ENCODE results near the gene TTYH2.
"Not testable (repeated sequence)": the region's sequence is repeated elsewhere in the genome, so short reads cannot be mapped to it uniquely, and the experiment has no call there.

The TTYH2 gene

DNA sequence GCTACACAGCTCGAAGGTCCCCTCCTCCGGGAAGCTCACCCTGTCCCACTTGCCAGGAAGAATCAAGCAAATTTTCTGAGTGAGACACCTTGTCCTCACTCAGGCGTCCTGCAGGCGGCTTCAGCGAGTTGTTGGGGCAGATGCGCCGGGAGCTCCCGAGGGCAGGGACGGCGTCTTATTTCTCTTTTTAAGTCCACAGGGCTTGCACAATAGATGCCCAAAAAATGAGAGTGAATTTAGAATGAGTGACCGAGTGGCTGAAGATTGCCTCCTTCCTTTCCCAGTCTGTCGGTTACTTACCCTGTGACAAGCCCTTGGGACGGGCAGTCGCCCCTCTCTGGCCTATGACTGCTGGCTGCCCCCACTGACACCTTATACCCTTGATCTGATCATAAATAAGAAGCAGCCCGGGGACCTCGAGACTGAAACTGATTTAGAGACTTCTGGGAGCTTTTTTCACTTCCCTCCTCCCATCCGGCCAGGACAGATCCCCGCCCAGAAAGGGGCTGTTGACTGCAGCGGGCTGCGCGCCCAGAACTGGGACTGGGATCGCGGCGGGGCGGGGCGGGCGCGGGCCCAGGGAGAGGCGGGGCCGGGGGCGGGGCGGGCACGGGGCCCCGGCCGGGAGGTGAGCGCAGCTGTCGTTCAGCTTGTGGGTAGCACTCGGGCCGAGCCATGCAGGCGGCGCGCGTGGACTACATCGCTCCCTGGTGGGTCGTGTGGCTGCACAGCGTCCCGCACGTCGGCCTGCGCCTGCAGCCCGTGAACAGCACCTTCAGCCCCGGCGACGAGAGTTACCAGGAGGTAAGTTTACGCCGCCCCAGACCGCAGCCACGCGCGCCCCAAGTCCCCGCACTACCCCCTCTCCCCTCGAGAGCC is at the start of gene TTYH2:
Gene TTYH2 (plus strand): TSS at position 659 of the 879 bp plus-strand sequence. CDS start 17 bp downstream, at position 676.
- DNase-seq = peak; percentile 75

GRCh38 chr17:74163836-74164235 is 49.5 kb upstream of the TTYH2 start:
- no peak for DNase-seq

DNA sequence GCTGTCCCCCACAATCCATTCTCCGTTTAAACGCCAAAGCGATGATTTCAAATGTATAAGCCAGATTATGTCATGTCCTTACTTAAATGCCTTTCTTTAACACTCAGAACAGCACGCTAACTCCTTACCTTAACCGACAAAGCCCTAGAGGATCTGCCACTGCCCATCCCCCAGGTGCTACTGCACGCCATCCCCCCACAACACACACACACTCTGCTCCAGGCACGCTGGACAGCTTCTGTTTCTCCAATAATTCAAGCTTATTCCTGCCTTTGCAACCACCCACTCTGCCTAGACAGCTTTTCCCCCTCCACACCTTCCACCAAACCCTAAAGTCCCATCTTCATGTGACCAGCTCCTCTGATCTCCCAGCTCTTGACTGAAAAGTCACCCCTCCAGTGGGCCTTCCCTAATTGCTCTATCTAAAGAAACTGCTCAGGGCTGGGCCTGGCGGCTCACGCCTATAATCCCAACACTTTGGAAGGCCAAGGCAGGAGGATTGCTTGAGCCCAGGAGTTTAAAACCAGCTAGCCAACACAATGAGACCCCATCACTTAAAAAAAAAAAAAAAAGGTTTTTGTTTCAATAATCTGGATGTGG is 48.8 kb upstream of the TTYH2 start:
- no peak for DNase-seq

DNA sequence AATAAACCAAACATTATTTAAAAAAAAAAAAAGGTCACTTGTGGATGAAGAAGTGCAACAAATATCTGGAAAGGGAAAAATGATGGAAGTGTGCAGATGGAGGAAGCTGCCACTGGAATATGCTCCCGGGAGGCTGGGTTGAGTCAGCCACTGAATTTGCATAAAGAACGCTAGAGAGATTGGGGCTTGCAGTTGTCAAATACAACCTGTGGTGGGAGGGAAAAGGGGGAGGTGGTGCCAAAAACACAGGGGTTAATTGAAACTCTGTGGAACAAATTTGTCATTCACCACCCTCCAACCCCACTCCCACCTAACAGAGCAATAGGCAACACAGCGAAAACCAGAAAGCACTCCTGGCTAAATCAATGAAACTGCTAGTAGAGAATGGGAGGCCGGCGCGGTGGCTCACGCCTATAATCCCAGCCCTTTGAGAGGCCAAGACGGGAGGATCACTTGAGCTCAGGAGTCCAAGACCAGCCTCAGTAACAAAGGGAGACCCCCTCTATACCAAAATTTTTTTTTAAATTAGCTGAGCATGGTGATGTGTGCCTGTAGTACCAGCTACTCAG is 47.5 kb upstream of the TTYH2 start:
- no peak for DNase-seq

GRCh38 chr17:74170924-74171323 is 42.4 kb upstream of the TTYH2 start:
- no peak for DNase-seq

DNA sequence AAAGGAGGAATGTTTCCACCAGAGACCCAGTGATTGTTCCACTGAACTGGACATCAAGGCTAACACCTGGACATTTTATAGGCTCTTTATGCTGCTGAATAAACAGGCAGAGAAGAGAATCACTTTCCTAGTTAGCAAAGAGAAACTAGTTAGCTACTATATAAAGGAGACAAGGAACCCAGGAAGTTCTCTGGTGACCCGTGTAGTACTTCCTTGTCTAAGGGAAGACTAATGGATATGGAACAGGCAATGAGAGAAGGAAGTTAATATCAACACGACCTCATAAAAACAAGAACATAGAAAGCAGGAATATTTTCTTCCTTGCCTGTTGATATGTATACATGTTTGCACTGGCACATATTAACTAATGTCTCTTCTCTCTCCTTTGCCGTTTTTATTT is 40.7 kb upstream of the TTYH2 start:
- DNase-seq = no peak

GRCh38 chr17:74176546-74177001 is 36.8 kb upstream of the TTYH2 start:
- DNase-seq = peak; percentile 22

- DNase-seq = no peak
These were observed 36.3 kb upstream of the TTYH2 start for GRCh38 chr17:74177018-74177450.

DNA sequence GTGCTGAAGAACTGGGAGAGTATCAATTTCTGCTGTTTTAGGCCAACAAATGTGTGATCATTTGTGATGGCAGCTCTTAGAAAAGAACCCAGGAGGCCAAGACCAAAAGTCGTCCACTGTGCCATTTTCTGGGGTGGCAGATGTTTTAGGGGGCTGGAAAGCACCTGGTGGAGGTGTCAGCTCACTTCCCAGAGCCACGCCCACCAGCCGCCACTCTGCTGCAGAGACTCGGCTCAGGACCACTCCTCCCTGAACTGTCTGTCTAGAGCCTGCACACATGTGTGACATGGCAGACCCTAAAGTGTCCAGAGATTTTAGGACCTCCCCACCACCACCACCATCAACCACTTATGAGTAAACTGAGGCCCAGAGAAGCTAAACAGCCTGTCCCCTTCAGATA is 33.8 kb upstream of the TTYH2 start:
- no peak for DNase-seq

DNA sequence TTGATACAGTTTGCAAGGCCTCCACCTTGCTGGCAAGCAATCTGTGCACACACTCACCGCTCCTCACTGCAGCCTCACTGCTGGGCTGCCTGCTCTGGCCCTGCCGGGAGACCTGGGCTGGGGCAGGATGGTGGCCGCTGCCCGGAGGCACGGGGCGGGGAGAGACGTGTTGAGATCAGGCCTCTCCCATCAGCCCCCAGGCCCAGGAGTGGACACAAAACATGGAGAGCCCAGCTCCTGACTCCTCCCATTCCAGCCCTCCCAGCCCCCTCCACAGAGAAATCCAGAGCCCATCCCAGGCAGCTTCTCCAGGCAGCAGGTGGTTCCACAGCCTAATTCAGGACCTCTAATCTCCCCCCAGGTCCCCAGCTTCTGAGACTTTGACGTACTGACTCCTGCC is 33.0 kb upstream of the TTYH2 start:
- DNase-seq = no peak

- no peak for DNase-seq
These were observed 32.0 kb upstream of the TTYH2 start for GRCh38 chr17:74181341-74181740.

- no peak for DNase-seq
These were observed 31.2 kb upstream of the TTYH2 start for GRCh38 chr17:74182041-74182723.

- no peak for DNase-seq
These were observed 30.0 kb upstream of the TTYH2 start for GRCh38 chr17:74183411-74183810.

- no peak for DNase-seq
These were observed 27.7 kb upstream of the TTYH2 start for GRCh38 chr17:74185571-74186185.

DNA sequence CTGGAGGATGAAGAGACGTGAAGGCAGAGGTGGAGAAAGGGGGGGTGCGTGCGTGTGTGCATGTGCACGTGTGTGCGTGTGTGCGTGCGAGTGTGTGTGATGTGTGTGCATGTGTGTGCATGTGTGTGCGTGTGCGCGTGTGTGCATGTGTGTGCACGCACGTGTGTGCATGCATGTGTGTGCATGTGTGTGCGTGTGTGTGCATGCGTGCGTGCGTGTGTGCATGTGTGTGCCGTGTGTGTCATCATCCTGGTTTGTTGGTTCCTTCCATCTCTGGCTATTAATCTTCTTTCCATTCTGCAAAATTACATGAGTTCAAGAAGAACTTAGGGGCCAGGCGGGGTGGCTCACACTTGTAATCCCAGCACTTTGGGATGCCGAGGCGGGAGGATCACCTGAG is 26.9 kb upstream of the TTYH2 start:
- no peak for DNase-seq

DNA sequence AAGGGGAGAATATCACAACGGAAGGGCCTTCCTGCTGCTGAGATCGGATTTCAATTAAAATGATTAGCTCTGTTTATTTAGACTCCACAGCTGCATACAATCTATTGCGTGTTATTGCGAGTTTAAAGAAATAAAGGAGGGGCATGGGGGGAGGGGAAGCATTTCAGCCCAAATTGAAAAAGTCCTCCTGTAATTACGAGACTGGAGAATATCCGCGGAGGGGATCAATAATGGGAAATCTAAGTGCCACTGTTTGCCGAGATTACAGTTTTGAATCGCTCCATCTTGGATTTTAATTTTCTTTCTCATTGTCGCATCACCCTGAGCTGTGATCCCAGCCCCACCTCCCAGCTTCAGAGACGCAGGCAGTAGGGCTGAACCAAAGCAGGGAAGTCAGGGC is 25.6 kb upstream of the TTYH2 start:
- no peak for DNase-seq

DNA sequence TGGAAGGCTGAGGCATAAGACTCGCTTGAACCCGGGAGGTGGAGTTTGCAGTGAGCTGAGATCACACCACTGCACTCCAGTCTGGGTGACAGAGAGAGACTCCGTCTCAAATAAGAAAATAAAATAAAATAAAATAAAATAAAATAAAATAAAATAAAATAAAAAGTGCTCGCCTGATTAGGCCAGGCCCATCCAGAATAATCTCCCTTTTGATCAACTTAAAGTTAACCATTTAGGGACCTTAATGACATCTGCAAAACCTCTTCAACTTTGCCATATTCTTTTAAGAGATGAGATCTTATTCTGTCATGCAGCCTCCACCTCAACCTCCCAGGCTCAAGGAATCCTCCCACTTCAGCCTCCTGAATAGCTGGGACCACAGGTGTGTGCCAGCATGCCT is 24.7 kb upstream of the TTYH2 start:
- DNase-seq = not testable (repeated sequence)

DNA sequence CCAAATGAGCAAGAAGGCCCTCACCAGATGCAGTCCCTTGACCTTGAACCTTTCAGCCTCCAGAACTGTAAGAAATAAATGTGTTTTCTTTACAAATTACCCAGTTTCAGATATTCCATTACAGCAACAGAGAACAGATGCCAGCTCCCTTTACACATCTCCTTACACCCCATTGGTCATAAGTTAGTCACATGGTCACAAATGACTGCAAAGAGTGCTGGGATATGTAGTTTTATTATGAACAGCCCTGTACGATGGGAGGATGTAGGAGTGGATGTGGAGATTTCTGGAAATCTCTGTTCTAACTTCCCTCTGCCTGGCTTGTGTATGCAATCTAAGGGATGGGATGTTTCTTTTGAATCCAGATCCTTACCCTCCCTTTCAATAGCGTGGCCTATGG is 23.2 kb upstream of the TTYH2 start:
- DNase-seq = peak; percentile 33

GRCh38 chr17:74190807-74191406 is 22.5 kb upstream of the TTYH2 start:
- DNase-seq = no peak

- DNase-seq = no peak
These were observed 20.2 kb upstream of the TTYH2 start for GRCh38 chr17:74192950-74193781.

- DNase-seq = no peak
These were observed 18.7 kb upstream of the TTYH2 start for GRCh38 chr17:74194682-74195081.

All from CD4-positive, alpha-beta T cell treated with Interleukin-4 for 4 hours (primary cell).